HepG2 (cell line): ENCODE data around the gene NCOA7. TPM values are rescaled to one million over a fixed set of nuclear protein-coding genes. Genes with fewer than 3 reads are reported as not detected.
A peak's percentile ranks its signal among the peaks of the same experiment; 100 is the strongest.

ENCODE experiments used
- GABPB1 ChIP-seq: IDR thresholded peaks from 2 replicates; pipeline ENCODE4 v1.6.1; 2016; ENCODE audit warnings: mild to moderate bottlenecking, missing genetic modification reagents, moderate library complexity, missing compliant biosample characterization
- HDAC1 ChIP-seq: sonication (generic); formaldehyde crosslinking; IDR thresholded peaks from 2 replicates; pipeline ENCODE4 v1.5.1; 2020; ENCODE audit warnings: mild to moderate bottlenecking, missing genetic modification reagents
- HIVEP1 ChIP-seq: sonication (generic); formaldehyde crosslinking; IDR thresholded peaks from 2 replicates; pipeline ENCODE4 v1.4.0; 2020; ENCODE audit warnings: mild to moderate bottlenecking, missing genetic modification reagents
- HNRNPK ChIP-seq: fragments of 200-400 bp; formaldehyde crosslinking; IDR thresholded peaks from 2 replicates; pipeline ENCODE4 v1.6.1; 2018; ENCODE audit warnings: low read length, low read depth, moderate library complexity, mild to moderate bottlenecking; ENCODE audit not compliant: poor library complexity, severe bottlenecking
- JUNB ChIP-seq: sonication (generic); formaldehyde crosslinking; IDR thresholded peaks from 2 replicates; pipeline ENCODE4 v1.8.0; 2022; ENCODE audit warnings: missing genetic modification reagents, mild to moderate bottlenecking, borderline replicate concordance
- NCOR1 ChIP-seq: fragments of 200-600 bp; sonication (generic); IDR thresholded peaks from 2 replicates; pipeline ENCODE4 v1.7.0; 2017; ENCODE audit warnings: antibody characterized with exemption, low read length, borderline replicate concordance
- NR1H2 ChIP-seq: sonication (generic); formaldehyde crosslinking; IDR thresholded peaks from 2 replicates; pipeline ENCODE4 v1.8.1; 2022; ENCODE audit warnings: low read depth, missing genetic modification reagents, borderline replicate concordance
- SP1 ChIP-seq, 2 experiments: fragments of 450-650 bp in 1 of 2; sonication (generic) in 1 of 2; formaldehyde crosslinking in 1 of 2; IDR thresholded peaks; 2 replicates each; pipeline versions ENCODE4 v1.4.0 to v1.6.1; 2016 to 2020; ENCODE audit warnings: missing genetic modification reagents in 1 of 2
- ZFYVE20 ChIP-seq: sonication (generic); formaldehyde crosslinking; IDR thresholded peaks from 2 replicates; pipeline ENCODE4 v1.8.0; 2023; ENCODE audit warnings: low read depth, mild to moderate bottlenecking, moderate library complexity, missing genetic modification reagents, borderline replicate concordance
- ZNF234 ChIP-seq: sonication (generic); formaldehyde crosslinking; conservative IDR thresholded peaks from 2 replicates; pipeline ENCODE4 v1.5.1; 2020; ENCODE audit warnings: mild to moderate bottlenecking, missing genetic modification reagents
- ZNF660 ChIP-seq: sonication (generic); formaldehyde crosslinking; IDR thresholded peaks from 2 replicates; pipeline ENCODE4 v1.5.1; 2020; ENCODE audit warnings: mild to moderate bottlenecking, low read depth, missing genetic modification reagents, borderline replicate concordance
- ZNF703 ChIP-seq: sonication (generic); formaldehyde crosslinking; IDR thresholded peaks from 2 replicates; pipeline ENCODE4 v1.5.1; 2020; ENCODE audit warnings: missing genetic modification reagents, mild to moderate bottlenecking, moderate library complexity, borderline replicate concordance
- ZNF709 ChIP-seq: sonication (generic); formaldehyde crosslinking; IDR thresholded peaks from 2 replicates; pipeline ENCODE4 v1.5.0; 2020; ENCODE audit warnings: mild to moderate bottlenecking, missing genetic modification reagents
- ZNF776 ChIP-seq: sonication (generic); formaldehyde crosslinking; IDR thresholded peaks from 2 replicates; pipeline ENCODE4 v1.4.0; 2020; ENCODE audit warnings: mild to moderate bottlenecking, missing genetic modification reagents
- ZNF777 ChIP-seq: sonication (generic); formaldehyde crosslinking; IDR thresholded peaks from 2 replicates; pipeline ENCODE4 v1.4.0; 2020; ENCODE audit warnings: missing genetic modification reagents
- polyA plus RNA-seq, 8 experiments: library from polyadenylated mRNA; depleted of rRNA in 3 of 8; stranded (reverse) in 7 of 8; unstranded in 1 of 8; fragments of >200 nt; fragmentation: Illumina TruSeq in 4 of 8; extraction: Trizol in 4 of 8; gene quantifications; 2 replicates each; pipeline versions ENCODE4 v1.2.1 to v1.2.3, GENCODE V29; 2011 to 2016; ENCODE audit warnings: low read depth in 4 of 8, missing spikeins in 1 of 8, mixed read lengths in 1 of 8; ENCODE audit not compliant: insufficient read depth in 1 of 8
- total RNA-seq, 5 experiments: library from RNA; depleted of rRNA; stranded (reverse); fragments of >200 nt; fragmentation: Illumina TruSeq; extraction: Trizol; gene quantifications; 2 replicates each; pipeline ENCODE4 v1.2.3, GENCODE V29; 2016; ENCODE audit warnings: low read depth in 1 of 5
- TF ChIP-seq, protein P1 (sequence below): sonication (generic); formaldehyde crosslinking; IDR thresholded peaks from 2 replicates; pipeline ENCODE4 v1.5.1; 2020; ENCODE audit warnings: missing genetic modification reagents, mild to moderate bottlenecking, borderline replicate concordance
- TF ChIP-seq, protein P2 (sequence below), 2 experiments: sonication (generic) in 1 of 2; formaldehyde crosslinking in 1 of 2; IDR thresholded peaks; 2 replicates each; pipeline versions ENCODE4 v1.4.0 to v1.6.1; 2016 to 2020; ENCODE audit warnings: borderline replicate concordance in 1 of 2, low read depth in 1 of 2, mild to moderate bottlenecking in 1 of 2, missing genetic modification reagents in 1 of 2
- TF ChIP-seq, protein P3 (sequence below): sonication (generic); formaldehyde crosslinking; IDR thresholded peaks from 2 replicates; pipeline ENCODE4 v1.9.0; 2022; ENCODE audit warnings: low read depth, missing genetic modification reagents
- TF ChIP-seq, protein P4 (sequence below): sonication (generic); formaldehyde crosslinking; IDR thresholded peaks from 2 replicates; pipeline ENCODE4 v1.5.0; 2020; ENCODE audit warnings: missing genetic modification reagents

The NCOA7 gene
- total and polyA plus RNA-seq, 2 of the 13 experiments (the other 11 are each of a cell fraction or from before 2014, with no cell fraction given), result 13.6 to 20.8 TPM

DNA sequence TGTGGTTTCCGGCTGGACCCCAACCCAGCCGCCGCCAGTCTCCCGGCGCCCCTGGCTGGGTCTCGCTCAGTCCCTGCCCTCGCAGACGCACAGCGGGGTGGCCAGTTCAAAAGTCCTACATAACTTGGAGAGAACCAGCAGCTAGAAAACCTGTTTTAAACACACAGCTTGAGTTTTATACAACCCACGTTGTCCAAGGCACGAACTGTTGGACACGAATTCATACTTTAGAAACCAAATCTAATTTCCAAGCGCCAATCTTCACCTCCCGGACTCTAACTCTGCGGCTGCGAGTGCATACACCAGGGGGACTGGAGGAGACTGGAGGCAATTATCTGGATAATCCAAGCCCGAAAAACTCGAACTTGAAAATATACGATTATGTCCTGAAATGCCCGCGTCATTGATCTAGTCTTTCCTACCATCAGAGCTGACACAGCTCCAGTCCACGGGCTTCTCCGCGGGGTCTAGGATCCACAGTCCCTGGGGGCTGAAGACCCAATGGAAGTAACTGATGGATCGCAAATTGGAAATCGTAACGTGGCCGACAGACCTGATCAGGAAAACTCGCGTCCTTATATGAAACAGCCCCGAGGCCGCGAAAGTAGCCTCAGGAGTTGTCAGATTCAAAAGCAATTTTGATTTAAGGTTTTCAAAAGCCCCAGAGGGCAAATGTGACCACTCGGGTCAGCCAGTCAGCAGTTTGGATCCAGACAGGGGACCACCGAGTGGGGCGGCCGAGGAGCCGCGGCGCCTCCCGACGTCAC is 42.2 kb upstream of the NCOA7 start (continued):
- TF ChIP-seq, protein P1, sequence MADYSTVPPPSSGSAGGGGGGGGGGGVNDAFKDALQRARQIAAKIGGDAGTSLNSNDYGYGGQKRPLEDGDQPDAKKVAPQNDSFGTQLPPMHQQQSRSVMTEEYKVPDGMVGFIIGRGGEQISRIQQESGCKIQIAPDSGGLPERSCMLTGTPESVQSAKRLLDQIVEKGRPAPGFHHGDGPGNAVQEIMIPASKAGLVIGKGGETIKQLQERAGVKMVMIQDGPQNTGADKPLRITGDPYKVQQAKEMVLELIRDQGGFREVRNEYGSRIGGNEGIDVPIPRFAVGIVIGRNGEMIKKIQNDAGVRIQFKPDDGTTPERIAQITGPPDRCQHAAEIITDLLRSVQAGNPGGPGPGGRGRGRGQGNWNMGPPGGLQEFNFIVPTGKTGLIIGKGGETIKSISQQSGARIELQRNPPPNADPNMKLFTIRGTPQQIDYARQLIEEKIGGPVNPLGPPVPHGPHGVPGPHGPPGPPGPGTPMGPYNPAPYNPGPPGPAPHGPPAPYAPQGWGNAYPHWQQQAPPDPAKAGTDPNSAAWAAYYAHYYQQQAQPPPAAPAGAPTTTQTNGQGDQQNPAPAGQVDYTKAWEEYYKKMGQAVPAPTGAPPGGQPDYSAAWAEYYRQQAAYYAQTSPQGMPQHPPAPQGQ (CRISPR knock-in tag), result no peak
- TF ChIP-seq HIVEP1 (CRISPR knock-in tag), result peak; percentile 39; the same call in 1 of the 2 replicates
- no peak for TF ChIP-seq HNRNPK
- no peak for TF ChIP-seq ZNF234 (CRISPR knock-in tag)
- TF ChIP-seq NCOR1, result no peak
- no peak for TF ChIP-seq ZNF709 (CRISPR knock-in tag)
- no peak; the same call in 1 of the 2 replicates for TF ChIP-seq GABPB1 (CRISPR knock-in tag)
- no peak for TF ChIP-seq ZFYVE20 (CRISPR knock-in tag)
- no peak for TF ChIP-seq ZNF703 (CRISPR knock-in tag)
- no peak for TF ChIP-seq ZNF660
- TF ChIP-seq, protein P2, sequence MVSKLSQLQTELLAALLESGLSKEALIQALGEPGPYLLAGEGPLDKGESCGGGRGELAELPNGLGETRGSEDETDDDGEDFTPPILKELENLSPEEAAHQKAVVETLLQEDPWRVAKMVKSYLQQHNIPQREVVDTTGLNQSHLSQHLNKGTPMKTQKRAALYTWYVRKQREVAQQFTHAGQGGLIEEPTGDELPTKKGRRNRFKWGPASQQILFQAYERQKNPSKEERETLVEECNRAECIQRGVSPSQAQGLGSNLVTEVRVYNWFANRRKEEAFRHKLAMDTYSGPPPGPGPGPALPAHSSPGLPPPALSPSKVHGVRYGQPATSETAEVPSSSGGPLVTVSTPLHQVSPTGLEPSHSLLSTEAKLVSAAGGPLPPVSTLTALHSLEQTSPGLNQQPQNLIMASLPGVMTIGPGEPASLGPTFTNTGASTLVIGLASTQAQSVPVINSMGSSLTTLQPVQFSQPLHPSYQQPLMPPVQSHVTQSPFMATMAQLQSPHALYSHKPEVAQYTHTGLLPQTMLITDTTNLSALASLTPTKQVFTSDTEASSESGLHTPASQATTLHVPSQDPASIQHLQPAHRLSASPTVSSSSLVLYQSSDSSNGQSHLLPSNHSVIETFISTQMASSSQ (IDR thresholded peaks at IDR 0.05; ENCODE audit: low read depth), result no peak
- TF ChIP-seq, protein P2 (CRISPR knock-in tag; IDR thresholded peaks at IDR 0.05; ENCODE audit: borderline replicate concordance), result no peak
- TF ChIP-seq ZNF777 (CRISPR knock-in tag), result no peak
- no peak; the same call in 1 of the 2 replicates for TF ChIP-seq HDAC1
- no peak for TF ChIP-seq ZNF776 (CRISPR knock-in tag)
- no peak for TF ChIP-seq SP1 (IDR thresholded peaks at IDR 0.05)
- no peak for TF ChIP-seq SP1 (CRISPR knock-in tag; IDR thresholded peaks at IDR 0.05)
- TF ChIP-seq, protein P3, sequence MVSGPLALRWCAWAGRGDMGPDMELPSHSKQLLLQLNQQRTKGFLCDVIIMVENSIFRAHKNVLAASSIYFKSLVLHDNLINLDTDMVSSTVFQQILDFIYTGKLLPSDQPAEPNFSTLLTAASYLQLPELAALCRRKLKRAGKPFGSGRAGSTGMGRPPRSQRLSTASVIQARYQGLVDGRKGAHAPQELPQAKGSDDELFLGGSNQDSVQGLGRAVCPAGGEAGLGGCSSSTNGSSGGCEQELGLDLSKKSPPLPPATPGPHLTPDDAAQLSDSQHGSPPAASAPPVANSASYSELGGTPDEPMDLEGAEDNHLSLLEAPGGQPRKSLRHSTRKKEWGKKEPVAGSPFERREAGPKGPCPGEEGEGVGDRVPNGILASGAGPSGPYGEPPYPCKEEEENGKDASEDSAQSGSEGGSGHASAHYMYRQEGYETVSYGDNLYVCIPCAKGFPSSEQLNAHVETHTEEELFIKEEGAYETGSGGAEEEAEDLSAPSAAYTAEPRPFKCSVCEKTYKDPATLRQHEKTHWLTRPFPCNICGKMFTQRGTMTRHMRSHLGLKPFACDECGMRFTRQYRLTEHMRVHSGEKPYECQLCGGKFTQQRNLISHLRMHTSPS (CRISPR knock-in tag), result no peak
- TF ChIP-seq NR1H2 (CRISPR knock-in tag), result no peak
- no peak for TF ChIP-seq JUNB (CRISPR knock-in tag)
- TF ChIP-seq, protein P4, sequence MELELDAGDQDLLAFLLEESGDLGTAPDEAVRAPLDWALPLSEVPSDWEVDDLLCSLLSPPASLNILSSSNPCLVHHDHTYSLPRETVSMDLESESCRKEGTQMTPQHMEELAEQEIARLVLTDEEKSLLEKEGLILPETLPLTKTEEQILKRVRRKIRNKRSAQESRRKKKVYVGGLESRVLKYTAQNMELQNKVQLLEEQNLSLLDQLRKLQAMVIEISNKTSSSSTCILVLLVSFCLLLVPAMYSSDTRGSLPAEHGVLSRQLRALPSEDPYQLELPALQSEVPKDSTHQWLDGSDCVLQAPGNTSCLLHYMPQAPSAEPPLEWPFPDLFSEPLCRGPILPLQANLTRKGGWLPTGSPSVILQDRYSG, result no peak
